Lung microvascular endothelial cell (primary cell): Measurements from ENCODE around the gene ZDHHC14. TPM values are rescaled to one million over a fixed set of nuclear protein-coding genes. Genes with fewer than 3 reads are reported as not detected.

Experiments used
- DNase-seq, 2 donors: peaks; one replicate each; pipeline versions ENCODE4 v3.0.0 to v3.0.0-alpha.2; 2010; ENCODE audit warnings: low read depth in 2 of 2
- total RNA-seq: library from RNA; depleted of rRNA; stranded (reverse); fragments of >200 nt; gene quantifications from 2 replicates; pipeline ENCODE4 v1.2.1, GENCODE V29; 2014

ZDHHC14 gene
- total RNA-seq, 1 donor from 2014 or later: 56.0 TPM

DNA sequence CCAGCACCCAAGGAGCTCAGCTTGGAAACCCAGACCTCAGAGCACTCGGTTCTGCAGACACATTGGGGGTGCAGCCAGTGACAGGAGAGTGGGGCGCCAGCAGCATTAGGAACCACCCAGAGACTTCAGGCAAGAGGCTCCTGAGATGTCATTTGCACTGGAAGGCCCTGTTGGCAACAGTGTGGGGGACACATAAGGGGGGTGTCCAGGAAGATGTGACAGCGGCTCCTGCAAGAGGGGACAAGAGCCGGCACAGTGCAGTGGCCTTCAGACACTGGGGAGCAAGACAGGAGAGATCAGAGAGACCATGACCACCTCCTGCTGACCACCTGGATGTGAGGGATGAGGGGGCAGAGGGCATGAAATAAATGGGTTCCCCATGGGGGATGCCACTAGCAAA is 235.0 kb downstream of the ZDHHC14 start:
- DNase-seq: no peak

DNA sequence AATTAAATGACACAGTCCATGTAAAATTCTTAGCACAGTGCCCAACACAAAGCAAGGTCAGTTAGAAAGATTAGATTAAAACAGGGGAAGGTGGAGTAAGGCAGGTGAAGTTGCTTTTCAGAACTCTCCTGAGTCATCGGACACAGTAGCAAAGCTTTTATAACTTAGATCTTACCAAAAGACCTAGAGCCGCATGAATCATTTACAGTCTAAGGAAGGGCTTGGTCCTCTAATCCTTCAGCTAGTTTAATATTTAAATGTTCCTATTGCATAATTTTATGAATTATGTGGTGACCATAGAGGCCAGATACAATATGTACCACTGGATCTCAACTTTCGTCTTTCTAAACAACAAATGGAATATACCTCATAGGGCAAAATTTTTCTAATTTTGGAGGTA is 240.0 kb downstream of the ZDHHC14 start:
- DNase-seq: no peak

DNA sequence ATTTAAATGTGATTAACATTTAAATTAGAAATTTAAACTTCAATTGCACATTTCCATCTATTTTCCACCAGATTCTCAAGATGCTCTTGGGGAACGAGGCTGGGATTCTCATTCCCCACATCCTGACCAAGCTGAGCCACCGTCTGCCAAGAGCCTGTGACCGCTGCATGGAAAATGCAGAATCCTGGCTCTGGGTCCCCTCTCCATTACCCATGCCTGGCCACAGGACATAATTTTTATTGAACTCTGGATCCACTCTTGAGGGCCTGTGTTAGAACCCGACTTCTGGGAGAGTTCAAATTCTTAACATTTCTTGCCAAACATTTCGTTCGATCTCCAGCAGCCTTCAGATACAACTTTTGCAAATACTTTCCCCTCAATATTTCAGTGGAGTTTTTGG is 240.4 kb downstream of the ZDHHC14 start:
- no peak for DNase-seq

GRCh38 chr6:157622427-157622826 is 241.4 kb downstream of the ZDHHC14 start:
- DNase-seq: no peak

GRCh38 chr6:157625111-157625510 is 244.1 kb downstream of the ZDHHC14 start:
- no peak for DNase-seq

GRCh38 chr6:157625764-157626163 is 244.8 kb downstream of the ZDHHC14 start:
- no peak for DNase-seq

- no peak for DNase-seq
Measured at GRCh38 chr6:157627195-157627966, 246.4 kb downstream of the ZDHHC14 start.

- DNase-seq: no peak
Measured at GRCh38 chr6:157628463-157628862, 247.5 kb downstream of the ZDHHC14 start.

GRCh38 chr6:157629220-157629619 is 248.2 kb downstream of the ZDHHC14 start:
- peak in 1 of 2 donors; percentile 54 for DNase-seq

DNA sequence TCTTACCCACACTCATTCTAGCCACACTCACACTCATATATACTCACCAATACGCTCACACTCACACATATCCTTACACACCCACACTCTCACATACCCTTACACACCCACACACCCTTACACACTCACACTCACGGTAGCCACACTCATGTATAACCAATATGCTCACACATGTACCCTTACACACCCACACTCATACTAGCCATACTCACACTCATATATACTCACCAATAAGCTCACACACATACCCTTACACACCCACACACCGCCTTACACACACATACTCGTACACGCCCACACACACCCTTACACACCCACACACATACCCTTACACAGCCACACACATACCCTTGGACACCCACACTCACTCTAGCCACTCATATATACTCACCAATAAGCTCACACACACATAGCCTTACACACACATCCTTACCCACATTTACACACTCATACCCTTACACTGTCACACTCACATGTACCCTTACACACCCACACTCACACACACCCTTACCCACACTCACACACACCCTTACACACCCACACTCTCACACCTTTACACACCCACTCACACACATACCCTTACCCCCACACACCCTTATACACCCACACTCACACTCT is 249.6 kb downstream of the ZDHHC14 start:
- no peak for DNase-seq

- no peak for DNase-seq
Measured at GRCh38 chr6:157631412-157631811, 250.4 kb downstream of the ZDHHC14 start.

- DNase-seq: no peak
Measured at GRCh38 chr6:157631838-157632614, 251.0 kb downstream of the ZDHHC14 start.

DNA sequence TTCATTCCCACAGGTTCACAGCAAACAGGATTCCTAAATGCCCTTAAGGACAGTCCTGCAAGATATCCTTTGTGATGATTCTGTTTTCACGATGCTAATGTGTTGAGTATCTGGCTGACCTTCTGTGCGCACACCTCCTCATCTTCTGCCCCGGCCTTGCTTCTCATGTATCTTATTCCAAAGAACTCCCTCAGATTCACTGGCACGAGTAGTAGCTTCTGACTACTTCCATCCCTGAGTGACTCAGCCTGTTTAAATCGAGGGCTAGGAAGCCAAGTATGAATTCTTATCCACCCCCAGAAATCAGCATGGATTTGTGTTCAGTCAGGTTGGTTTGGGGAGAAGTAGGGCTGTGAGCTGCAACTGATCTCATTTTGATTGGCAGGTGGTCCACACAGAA is 251.8 kb downstream of the ZDHHC14 start:
- DNase-seq: peak in 1 of 2 donors; percentile 21

DNA sequence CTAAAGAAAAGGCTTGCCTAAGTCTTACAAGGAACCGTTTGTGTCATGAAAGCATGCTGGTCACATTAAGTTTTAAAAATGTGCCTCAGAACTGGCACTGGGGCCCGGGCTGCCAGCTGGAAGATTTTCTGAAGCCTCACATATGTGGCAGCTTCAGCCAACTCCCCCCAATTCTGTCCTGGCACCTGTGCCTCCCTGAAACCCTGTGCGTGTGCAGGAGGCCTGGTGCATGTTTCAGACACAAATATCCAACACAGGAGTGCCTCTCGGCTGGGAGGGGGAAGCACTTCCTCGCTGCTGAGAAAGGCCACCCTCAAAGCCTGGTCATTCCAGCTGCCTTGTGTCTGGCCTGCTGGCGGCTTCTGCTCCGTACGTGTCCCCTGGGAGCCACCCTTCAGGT is 253.6 kb downstream of the ZDHHC14 start:
- DNase-seq: no peak

DNA sequence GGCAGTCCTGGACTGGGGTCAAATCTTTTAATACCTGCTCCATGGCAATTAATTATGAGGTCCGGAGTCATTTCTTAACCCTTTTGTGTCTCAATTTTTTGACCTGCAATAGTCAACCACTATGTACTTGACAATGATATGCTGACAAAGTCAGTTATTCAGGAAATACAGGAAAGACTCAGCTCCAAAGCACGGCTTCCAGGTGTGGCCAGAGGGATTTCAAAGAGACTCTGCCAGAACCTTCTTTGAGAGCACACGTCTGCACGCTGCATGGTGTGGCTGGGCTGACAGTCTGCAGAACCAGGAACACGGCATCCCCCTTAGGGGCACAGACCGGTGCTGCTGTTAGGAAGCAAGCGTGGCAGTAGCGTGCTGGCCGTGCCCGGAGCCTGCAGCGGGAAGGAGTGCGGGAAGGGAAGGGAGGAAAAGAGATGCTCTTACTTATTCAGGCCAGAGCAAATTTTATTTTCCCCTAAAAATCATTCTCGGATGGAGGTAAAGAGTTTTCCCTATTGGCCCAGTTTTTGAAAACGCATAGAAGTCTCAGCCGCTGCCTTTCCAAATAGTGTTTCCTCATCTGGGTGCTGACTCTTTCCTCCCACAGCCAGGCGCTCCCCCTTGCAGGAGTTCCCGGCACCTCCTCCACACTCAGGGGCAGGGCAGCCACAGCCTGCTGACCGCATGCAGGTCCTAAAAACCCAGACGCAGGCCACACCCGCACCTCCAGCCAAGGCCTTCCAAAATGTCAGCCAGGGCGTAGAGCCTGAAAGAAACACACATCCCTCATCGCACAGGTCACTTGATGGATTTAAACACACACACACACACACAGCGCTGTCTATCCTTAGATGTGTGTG is 254.6 kb downstream of the ZDHHC14 start:
- DNase-seq: no peak

DNA sequence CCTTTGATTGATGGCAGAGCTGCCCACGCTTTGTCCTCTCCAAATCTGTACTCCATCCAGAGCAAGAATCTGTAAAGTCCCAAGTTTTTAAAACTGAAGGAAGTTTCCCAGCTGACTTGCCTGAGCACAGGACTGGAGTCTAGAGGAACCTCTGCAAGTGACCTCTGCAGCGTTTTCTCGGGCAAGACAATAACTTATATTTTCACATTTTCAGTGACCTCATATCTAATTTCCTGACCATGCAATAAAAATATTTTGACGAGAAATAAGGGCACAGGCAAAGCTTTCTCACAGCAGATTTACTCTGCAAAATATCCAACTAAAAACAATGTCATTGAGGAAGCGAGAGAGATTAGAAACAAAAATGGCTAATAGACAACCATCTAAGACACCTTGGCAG is 256.5 kb downstream of the ZDHHC14 start:
- DNase-seq: peak in 1 of 2 donors; percentile 45

- no peak for DNase-seq
Measured at GRCh38 chr6:157637941-157638662, 257.1 kb downstream of the ZDHHC14 start.

DNA sequence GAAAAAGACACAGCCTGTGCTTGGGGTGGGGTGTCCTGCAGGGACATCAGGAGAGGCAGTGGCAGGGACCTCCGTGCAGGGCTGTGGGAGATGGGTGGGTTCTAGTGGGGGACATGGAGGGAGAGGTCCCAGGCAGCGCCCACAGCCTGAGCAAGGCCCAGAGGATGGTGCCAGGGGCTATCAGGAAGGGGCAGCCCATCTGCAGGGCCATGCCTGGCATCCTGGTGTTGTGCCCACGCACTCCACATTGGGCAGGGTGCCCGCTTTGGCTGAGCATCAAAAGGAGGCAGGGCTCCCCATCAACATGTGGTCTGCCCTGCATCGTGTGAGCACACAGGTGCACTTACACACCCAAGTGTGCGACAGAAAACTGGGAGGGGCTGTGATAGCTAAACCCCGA is 257.8 kb downstream of the ZDHHC14 start:
- DNase-seq: no peak

DNA sequence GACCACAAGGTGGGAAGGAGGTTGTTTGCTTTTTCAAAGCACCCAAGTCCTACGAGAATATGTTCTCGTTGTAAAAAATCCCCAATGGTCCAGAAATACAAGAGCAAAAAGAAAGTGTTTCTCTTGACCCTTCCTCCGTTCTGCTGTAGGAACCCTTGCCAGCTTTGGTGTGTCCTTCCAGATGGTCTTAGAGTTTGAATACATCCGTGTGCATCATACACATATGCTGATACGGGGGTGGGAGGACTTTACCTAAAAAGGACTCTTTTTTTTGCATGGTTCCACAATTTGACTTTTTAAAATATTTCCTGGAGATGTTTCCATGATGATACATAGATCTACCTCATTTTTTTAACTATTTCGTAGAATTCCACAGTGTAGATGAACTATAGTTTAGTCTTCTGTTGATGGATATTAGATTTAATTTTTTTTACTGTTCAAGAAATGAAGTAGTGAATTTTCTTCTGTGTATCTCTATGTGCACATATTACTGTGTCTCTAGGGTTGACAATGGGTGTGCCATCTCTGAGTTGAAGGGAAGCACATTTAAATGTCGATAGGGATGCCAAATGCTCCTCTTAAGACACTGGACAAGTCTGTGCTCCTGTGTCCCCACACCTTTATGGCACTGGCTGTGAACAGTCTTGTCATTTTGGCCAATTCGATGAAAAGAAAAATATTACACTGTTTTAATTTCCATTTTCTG is 259.9 kb downstream of the ZDHHC14 start:
- DNase-seq: no peak

GRCh38 chr6:157641837-157642236 is 260.8 kb downstream of the ZDHHC14 start:
- no peak for DNase-seq
